ENCODE results near the gene ZNF417.

Gene ZNF417

DNA sequence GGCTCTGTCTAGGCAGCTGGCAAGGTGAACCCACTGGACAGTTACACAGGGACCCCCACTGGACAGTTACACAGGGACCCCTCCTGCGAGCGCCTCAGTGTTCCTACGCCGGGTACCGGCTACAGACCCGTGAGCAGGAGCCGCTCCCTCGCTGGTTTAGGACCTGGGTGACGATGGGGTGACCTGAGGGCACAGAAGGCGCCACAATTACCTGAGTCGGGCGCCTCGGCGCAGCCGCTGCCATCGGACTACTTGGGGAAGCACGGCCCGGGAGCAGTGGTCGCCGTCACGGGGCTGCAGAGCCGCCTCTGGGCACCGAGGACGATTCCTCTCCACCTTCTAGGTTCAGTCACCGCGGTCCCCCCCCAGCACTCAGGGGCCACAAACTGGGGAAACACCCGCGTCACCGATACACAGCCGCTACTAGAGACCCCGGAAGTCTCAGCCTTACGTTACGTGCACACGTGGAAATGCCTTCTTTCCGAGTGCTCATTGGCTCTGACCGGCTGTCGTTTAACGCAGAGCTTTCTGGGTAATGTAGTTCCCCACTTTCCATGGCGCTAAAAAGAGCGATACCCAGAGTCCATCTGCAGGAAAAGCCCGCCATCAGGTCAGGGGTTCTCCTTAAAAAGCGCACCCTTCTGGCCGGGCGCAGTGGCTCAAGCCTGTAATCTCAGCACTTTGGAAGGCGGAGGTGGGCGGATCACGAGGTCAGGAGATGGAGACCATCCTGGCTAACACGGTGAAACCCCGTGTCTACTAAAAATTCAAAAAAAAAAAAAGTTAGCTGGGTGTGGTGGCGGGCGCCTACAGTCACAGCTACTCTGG lies at the start of gene ZNF417:
Gene ZNF417, minus strand, starts transcription at position 425 of the 828 bp plus-strand sequence. Its CDS starts 181 bp downstream, at position 244.
- DNase-seq (ENCODE audit: low read depth) = peak; percentile 96

DNA sequence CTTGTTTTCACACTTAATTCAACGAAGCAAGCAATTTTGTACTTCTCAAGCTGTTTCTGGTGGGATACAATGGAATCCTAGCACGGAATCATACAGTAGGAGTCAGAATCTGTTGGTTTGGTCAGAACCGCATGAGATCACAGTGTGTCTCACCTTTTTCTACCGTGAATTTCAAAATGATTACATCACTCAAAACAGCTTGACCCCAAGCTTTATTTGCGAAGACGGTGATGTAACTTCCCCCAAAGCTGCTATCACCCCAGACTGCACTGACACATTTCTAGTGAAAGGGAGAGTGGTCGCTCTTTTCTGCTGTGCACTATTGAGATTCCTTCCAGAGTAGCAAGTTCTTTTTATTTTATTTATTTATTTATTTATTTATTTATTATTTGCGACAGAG lies 48.4 kb upstream of the ZNF417 start:
- DNase-seq (ENCODE audit: low read depth) = no peak

DNA sequence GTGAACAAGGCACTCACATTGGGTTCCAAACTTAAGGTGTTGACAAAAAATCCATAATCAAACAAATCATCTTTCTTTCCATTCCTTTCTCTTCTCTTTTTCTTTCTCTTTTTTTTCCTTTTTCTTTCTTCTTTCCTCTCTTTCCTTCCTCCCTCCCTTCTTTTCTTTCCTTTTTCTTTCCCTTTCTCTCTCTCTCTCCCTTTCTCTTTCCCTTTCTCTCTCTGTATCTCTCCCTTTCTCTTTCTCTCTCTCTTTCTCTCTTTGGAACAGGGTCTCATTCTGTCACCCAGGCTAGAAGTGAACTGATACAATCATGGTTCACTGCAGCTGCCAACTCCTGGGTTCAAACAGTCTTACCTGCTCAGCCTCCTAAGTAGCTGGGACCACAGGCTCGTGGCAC lies 45.4 kb upstream of the ZNF417 start:
- no peak for DNase-seq (ENCODE audit: low read depth)

DNA sequence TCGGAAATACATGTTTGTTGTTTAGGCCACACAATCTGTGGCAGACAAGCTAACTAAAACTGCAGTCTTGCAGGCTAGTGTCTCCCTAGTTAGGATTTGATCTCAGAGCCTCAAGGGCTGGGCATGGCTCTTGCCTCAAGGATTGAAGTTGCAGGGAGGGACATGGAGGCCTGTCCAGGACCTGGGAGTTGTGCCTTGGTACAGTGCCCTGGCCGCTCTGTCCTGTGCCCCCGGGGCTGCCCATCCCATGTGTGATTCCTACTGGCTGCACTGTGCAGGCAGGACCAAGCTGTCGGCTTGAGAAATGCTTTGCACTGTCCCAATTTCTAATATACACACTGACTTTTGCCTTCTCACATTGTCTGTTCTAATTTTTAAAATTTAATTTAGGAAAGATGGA lies 38.6 kb upstream of the ZNF417 start:
- no peak for DNase-seq (ENCODE audit: low read depth)

DNA sequence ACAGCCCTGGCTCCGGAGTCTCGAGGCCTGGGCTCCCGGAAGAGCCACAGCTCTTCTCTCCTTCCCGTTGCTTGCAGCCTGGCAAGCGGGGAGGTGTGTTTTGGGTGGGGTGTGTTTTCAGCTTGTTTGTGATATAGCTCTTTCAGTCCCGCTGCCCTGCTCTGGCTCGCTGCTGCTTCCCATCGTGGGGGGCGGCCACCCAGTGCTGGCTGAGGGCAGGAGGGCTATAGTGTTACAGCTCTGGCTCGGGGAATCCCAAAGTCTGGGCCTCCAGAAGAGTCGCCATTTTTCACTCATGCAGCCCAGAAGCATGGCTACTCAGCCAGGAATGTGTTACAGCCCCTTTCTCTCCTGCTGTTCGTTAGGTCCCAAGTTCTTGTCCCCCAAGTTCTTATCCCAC lies 33.3 kb upstream of the ZNF417 start:
- no peak for DNase-seq (ENCODE audit: low read depth)

DNA sequence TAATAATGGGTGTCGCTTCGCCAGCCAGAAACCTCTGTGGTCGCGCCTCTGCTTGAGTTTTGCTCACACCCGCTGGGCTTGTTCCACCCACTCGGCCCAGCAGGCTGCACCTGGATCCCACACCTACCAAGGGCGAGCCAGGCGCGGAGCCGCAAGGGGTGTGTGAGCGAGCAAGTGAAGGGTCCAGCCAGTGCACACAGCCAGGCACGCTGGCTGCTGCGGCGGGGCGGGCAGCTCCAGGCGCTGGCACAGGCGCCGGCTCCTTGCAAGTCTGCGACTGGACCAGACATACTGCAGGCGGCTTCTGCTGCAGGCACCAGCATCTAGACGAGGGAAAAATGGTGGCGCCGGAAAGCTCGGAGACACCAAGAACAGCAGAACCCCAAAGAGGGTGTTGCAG lies 32.9 kb upstream of the ZNF417 start:
- DNase-seq (ENCODE audit: low read depth) = no peak

DNA sequence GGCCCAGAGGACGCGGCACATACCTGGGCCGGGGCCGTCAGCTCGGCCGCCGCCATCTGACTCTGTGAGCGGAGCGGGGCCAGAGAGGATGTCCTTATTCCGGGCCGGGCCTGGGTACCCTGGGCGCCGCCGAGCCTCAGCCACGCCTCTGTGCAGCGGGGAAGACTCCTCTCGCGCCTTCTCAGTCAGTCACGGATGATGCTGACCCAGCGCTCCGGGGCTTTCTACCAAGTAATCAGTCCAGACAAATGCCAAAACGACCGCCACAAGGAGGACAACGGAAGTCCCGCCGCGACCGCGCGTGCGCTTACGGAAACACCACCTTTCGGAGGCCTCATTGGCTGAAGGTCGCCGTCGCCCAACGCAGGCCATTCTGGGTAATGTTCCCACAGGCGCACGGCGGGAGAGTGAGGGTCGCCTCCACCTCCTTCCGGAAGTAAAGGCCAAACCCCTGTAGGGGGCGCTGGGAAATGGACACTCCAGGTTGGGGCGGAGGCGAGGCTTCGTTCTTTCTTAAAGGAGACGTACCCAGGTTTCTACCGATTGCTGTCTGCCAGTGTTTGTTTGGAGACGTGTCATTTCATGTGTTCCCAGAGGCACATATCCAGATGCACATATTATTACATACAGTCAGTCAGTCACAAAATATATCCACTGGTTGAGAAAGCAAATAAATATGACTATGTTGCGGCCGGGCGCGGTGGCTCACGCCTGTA lies 31.2 kb upstream of the ZNF417 start, which contains the start of gene ZNF256:
Gene ZNF256, minus strand, starts transcription at position 288 of the 716 bp plus-strand sequence. Its CDS starts 232 bp downstream, at position 56.
- peak; percentile 95 for DNase-seq (ENCODE audit: low read depth)

DNA sequence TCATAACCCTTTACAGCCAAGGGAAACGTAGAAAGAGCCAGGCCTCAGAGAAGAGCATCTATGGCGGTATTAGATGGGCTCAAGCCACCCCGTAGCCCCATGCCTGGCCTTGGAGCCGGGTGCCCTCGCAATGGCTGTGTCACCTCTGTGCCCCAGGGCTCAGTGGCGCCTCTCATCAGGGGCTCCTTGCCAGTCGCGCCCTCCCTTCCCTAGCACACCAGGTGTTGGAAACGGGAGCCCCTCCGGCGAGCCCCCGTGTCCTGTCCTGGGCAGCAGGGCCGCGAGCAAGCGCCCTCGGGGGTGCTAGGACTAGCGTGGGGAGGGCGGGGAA lies 30.7 kb upstream of the ZNF417 start:
- no peak for DNase-seq (ENCODE audit: low read depth)

DNA sequence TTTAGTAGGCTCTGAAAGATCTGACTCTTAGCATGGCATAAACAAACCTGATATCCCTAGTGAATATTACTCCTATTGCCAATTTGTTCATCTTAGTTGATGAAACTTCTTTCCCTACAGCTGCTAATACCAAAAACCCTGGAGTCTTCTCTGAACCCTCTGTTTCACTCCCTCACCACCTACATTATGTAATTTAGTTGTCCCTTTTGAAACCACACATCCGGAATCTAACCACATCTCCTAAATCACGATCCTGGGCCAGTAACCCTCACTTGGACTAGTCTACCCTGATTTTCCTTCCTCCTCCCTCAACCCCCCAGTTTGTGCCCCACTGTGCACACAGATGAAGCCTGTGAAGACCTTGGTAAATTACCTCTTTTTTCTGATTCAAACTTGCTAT lies 29.9 kb upstream of the ZNF417 start:
- no peak for DNase-seq (ENCODE audit: low read depth)

DNA sequence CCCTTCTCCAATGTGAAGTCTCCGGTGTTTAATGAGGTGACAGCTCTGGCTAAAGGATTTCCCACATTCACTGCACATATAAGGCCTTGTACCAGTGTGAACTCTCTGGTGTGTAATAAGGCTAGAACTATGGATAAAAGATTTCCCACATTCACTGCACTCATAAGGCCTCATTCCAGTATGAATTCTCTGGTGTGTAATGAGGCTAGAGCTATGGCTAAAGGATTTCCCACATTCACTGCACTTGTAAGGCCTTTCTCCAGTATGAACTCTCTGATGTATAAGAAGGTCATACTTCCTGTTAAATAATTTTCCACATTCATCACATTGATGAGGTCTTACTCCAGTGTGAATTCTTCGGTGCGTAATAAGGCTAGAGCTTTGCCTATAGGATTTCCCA lies 25.2 kb upstream of the ZNF417 start:
- DNase-seq (ENCODE audit: low read depth) = no peak

DNA sequence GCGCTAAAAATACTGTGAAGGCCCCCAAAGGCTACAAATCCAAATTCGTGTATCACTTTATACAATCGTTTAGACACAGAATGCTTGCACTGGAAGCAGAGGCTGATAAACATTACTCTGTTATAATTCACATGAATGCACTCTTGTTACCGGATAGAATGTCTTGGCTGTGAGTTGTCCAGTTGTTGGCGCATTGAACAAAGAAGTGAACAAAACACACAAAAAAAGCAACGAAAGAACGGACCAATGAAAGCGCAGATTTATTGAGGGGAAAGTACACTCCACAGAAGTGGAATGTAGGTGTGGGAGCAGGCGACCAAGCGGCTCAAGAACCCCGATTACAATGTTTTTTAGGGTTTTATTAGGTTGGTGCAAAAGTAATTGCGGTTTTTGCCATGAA lies 19.3 kb upstream of the ZNF417 start:
- DNase-seq (ENCODE audit: low read depth) = no peak

DNA sequence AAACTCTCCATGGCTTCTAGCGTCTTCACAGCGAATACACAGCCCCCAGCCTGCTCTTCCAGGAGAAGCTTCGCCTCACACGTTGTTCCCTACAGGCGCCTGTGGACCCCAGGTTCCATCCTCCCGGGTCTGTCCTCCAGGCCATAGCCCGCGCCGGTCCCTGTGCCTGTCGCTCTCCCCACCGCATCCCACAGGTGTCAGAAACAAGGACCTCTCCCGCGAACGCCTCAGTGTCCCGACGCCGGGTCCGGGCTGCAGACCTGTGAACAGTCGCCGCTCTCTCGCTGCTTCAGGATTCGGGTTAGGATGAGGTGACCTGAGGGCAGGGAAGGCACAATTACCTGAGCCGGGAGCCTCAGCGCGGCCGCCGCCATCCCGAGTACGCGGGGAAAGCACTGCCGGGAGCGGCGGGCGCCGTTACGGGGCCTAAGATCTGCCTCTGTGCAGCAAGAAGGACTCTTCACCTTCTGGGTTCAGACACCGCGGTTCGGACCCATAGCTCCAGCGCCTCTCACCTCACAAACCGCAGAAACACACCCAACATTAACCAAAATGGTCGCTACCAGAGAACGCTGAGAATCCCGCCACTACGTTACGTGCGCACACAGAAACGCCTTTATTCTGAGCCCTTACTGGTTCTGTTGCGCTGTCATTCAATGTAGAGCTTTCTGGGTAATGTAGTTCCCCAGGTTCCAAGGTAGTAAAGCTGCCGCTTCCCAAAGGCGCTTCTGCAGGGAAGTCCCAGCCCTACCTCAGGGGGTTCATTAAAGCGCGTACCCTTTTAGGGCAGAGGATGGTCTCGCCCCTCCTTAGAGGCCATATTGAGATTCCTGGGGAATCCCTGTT lies 18.7 kb upstream of the ZNF417 start, which contains the start of gene ZNF418:
Gene ZNF418, minus strand, starts transcription at position 583 of the 846 bp plus-strand sequence. CDS start 1,580 bp downstream, outside the sequence.
- peak; percentile 84 for DNase-seq (ENCODE audit: low read depth)

DNA sequence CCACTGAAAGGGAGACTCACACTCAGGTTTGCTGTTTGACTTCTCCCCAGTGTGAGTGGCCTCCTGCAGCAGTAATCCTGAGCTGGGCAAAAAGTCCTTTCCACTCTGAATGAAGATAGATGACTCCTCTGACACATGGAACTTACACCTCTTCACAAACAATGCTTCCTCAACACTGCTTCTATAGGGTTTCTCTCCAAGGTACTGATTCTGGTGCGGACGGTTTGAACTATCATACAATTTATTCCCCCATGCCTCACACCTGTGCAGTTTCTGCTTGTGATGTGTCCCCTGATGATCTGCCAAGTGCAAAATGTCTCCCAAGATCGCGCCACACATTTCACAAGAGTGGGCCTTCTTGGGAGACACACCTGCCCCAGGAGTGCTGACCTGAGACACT lies 11.2 kb upstream of the ZNF417 start:
- DNase-seq (ENCODE audit: low read depth) = no peak

DNA sequence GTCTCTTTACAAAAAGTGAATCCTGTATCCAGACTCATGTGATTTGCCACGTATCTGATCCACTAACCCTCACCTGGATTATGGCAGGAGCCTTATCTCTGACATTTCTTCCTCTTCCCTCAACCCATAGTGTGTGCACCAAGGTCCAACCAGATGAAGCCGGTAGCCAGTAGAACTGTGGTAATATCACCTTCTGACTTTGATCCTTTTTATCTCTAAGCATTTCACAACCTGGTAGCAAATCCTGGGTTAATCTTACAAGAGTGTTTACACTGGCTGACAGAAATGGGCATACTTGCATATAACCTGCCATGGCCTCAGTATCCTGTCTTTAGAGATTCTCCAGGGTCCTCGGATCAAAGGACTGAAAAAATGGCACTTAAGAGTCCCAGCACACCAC lies 1.9 kb downstream of the ZNF417 start:
- DNase-seq (ENCODE audit: low read depth) = no peak

DNA sequence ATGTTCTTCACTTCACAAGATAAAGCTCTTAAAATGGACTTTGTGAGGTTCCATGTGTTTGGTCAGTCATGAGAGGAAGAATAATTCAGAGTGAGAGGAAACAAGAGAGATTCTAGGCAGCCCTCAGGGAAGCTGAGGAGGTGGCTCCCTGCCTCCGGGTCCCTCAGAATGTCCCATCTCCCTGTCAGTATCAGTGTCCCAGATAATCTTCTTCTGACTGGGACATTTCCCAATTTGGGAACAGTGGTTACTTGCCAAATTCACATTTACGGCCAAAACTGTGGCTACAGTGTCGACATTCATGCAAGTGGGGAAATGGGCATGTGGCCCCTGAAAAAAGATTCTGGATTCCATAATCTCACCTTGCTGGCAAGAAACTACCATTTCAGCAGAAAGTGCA lies 9.0 kb downstream of the ZNF417 start:
- DNase-seq (ENCODE audit: low read depth) = no peak

DNA sequence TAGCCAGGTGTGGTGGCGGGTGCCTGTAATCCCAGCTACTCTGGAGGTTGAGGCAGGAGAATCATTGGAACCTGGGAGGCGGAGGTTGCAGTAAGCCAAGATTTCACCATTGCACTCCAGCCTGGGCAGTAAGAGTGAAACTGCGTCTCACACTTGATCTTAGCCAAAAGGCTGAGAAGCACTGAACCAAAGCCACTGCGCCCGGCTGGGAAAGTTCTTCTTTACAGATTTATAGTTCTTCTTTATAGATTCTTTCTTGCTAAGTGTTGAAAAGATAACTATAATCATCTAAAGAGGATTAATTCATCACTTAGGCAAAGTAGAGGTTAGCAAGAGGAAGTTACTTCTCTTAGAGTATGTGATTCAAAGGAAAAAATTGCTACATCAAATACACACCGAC lies 11.1 kb downstream of the ZNF417 start:
- no peak for DNase-seq (ENCODE audit: low read depth)

DNA sequence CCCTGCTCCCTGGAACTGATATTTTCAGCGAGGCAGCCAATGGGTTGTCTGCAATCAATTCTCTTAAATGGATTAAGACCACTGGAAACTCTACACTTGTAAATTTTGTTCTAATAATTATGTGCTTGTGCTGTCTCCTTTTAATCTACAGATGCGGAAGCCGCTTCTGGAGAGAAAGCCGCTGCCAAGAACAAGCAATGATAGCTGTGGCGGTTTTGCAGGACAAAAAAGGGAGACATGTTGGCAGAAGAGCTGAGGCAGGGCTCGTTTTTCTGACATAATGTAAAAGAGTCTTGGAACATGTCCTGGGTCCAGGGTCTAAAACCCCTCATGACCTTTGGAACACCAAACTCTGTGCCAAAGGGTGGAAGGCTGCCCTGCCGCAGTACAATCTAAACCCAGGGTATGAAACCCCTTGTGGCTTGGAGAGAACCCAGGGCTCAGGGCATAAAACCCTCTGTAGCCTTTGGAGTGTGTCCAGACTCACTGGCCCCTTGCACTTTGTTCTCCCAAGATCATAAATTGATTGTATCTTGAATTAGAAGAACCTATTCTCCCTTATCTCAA lies 12.7 kb downstream of the ZNF417 start:
- no peak for DNase-seq (ENCODE audit: low read depth)

DNA sequence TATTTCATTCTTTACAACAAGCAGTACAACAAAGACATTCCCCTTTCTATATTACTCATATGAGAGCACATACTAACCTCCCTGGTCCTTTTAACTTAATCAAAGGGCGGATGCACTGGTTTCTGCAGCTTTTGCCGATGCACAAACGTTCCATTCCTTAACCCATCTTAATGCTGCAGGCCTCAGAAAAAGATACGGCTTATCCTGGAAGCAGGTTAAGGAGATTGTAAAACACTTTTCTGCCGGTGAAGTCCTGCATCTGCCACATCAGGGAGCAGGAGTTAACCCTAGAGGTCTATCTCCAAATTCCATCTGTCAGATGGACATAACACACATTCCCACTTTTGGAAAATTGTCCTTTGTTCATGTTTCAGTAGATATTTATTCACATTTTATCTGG lies 16.1 kb downstream of the ZNF417 start:
- peak; percentile 3 for DNase-seq (ENCODE audit: low read depth)

DNA sequence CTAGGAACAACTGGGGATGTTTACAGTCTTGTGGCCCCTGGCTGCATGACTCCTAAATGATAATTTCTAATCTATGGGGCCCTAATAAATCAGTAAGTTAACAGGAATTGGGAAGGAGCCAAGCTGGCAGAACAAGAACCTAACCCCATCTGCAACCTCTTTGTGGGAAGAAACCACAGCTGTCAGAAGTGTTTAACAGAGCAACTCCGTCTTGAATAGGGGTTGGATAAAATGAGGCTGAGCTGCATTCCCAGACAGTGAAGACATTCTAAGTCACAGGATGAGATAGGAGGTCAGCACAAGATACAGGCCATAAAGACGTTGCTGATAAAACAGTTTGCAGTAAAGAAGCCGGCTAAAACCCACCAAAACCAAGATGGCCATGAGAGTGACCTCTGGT lies 25.7 kb downstream of the ZNF417 start:
- peak; percentile 94 for DNase-seq (ENCODE audit: low read depth)

DNA sequence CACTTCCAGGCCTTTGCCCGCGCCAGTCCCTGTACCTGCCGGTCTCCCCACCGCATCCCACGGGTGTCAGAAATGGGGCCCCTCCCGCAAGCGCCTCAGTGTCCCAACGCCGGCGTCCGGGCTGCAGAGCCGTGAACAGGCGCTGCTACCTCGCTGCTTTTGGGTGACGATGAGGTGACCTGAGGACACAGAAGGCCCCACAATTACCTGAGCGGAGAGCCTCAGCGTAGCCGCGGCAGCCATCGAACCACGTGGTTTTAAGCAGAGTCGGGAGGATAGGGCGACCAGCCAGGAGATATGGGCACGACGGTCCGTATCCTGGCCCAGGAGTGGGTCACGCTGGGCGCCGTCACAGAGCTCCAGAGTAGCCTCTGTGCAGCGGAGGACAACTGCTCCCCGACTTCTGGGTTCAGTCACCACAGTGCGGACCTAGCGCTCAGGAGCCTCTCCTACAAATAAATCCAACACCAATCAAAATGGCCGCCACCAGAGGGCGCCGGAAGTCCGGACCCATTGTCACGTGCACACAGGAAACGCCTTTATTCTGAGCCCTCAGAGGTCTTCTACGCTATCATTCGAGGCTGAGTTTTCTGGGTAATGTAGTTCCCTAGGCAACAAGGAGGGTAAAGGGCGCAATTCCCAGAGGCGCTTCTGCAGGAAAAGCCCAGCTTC lies 27.7 kb downstream of the ZNF417 start, which contains the start of gene ZNF814:
Gene ZNF814, minus strand, starts transcription at position 478 of the 672 bp plus-strand sequence. Its CDS starts 235 bp downstream, at position 243.
- DNase-seq (ENCODE audit: low read depth) = peak; percentile 89

DNA sequence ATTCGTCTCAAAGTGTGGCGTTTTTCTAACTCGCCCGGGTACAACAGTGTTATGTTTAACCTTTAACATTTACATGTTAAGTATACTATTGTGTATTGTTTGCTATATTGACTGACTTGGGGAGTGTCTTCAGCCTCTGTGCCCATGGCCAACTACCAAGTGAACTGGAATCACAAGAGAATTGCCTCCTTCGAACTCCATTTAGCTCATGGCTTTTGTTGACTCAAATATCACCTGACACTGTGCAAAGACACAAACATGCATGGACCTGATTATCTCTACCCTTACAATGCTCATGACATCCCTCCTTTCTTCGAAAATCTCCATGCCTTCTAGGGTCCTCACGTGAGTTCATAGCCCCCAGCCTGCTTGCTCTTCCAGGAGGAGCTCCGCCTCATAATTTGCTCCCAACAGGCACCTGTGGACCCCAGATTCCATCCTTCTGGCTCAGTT lies 28.3 kb downstream of the ZNF417 start:
- DNase-seq (ENCODE audit: low read depth) = no peak
